Spleen (tissue), 7 donors: Measurements from ENCODE around the gene SUN3.

Source experiments
- POLR2A ChIP-seq, 3 donors: fragments of 450-650 bp; IDR thresholded peaks; one replicate each; pipeline ENCODE4 v1.5.1; 2017; ENCODE audit warnings: antibody characterized with exemption in 3 of 3, mild to moderate bottlenecking in 1 of 3
- TF ChIP-seq, protein P1 (sequence below), 11 experiments: fragments of 200-600 bp in 7 of 11; fragments of 450-650 bp in 4 of 11; sonication (generic) in 4 of 11; IDR thresholded peaks in 8 of 11; conservative IDR thresholded peaks in 3 of 11; 1 replicate in 7 of 11; 2 replicates in 4 of 11; pipeline versions ENCODE4 v1.4.0 to v1.8.0; 2016 to 2021; ENCODE audit warnings: antibody characterized with exemption in 11 of 11, inconsistent platforms in 4 of 11, mild to moderate bottlenecking in 1 of 11
- donor health status: DM: no; HTN: no; CAD: no; lungs with moderate emphysema.
- donor health status: DM: no; HTN: no; CAD: no.
- donor health status: DM: no; HTN: no; CAD: no.

DNA sequence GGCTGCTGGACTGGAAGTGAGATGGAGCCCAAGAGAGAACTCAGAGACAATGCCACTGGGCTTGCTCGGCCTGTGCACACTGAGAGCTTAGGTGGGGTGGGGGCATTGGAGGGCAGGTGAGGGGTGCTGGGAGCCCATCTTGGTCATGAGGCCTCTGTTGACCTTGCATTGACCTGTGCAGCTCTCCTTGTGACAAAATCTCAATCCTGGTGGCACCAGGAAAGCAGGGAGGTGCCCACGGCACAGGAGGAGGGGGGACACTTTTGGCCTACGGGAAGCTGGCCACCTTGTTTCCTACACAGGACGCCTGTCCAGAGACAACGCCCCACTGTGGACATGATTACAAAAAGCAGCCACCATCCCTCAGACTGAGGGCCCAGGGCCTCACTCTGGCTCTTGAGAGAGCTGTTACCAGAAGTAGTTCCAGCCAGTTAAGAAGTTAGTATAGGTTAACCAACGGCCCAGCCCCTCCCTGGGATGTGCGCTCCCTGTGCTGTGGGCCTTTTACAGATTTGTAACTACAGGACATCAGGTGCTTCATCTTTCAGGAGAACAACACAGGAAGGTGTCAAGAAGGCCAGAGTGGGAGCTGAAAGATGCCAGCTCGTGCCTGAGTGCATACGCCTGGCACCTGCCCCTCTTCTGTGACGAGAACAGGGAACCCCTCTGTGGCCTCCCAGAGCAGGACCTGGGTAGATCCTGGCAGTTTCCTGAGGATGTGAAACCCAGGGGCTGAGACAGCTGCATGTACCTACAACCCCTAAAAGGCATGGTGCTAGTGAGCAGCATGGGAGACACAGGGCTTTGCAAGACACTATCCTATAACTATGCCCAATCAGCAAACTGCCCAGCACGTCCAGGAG lies 91.0 kb downstream of the SUN3 start:
- TF ChIP-seq, protein P1, sequence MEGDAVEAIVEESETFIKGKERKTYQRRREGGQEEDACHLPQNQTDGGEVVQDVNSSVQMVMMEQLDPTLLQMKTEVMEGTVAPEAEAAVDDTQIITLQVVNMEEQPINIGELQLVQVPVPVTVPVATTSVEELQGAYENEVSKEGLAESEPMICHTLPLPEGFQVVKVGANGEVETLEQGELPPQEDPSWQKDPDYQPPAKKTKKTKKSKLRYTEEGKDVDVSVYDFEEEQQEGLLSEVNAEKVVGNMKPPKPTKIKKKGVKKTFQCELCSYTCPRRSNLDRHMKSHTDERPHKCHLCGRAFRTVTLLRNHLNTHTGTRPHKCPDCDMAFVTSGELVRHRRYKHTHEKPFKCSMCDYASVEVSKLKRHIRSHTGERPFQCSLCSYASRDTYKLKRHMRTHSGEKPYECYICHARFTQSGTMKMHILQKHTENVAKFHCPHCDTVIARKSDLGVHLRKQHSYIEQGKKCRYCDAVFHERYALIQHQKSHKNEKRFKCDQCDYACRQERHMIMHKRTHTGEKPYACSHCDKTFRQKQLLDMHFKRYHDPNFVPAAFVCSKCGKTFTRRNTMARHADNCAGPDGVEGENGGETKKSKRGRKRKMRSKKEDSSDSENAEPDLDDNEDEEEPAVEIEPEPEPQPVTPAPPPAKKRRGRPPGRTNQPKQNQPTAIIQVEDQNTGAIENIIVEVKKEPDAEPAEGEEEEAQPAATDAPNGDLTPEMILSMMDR (IDR thresholded peaks at IDR 0.05 in 8 of 11, conservative IDR thresholded peaks at IDR 0.05 in 3 of 11): no peak
- no peak for TF ChIP-seq POLR2A (IDR thresholded peaks at IDR 0.05)
